Ecto neural progenitor cell (in vitro differentiated cells): ENCODE data around the gene MRPL51.

Experiments
- DNase-seq: peaks from one replicate; pipeline ENCODE4 v3.0.0-alpha.2; 2018; ENCODE audit warnings: low spot score

Gene MRPL51

DNA sequence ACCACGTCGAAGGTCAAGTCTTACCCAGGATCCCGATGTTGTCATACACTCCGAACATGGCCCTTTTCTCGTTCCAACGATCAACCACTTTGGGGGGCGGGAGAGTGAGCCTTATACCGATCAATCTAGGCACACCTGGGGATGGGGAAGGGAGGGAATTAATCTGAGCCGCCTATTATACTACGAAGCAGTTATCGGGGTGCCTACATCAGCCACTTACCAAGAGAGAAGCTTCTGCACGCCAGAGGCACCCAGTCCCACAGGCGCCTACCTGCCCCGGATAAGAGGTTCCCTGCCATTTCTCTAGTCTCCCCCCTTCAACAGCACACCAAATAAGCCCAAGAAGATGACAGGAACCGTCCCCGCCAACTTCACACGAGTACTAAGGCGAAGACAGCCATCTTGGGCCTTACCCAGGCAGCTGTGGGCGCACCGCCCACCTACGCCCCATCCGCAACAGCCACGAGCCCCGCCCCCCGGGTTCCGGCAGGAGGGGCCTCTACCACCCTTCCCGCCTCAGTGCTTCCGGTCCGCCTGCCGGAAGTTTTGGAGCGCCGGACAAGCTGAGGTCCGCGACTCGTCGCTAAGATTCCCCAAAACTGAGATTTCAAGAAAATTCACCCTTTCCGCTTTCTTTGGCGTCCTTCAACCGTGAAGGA lies at the start of gene MRPL51:
TSS of gene MRPL51 (minus strand) at position 425 of the 659 bp plus-strand sequence. CDS start at position 299, 126 bp downstream.
- peak; percentile 99 for DNase-seq

DNA sequence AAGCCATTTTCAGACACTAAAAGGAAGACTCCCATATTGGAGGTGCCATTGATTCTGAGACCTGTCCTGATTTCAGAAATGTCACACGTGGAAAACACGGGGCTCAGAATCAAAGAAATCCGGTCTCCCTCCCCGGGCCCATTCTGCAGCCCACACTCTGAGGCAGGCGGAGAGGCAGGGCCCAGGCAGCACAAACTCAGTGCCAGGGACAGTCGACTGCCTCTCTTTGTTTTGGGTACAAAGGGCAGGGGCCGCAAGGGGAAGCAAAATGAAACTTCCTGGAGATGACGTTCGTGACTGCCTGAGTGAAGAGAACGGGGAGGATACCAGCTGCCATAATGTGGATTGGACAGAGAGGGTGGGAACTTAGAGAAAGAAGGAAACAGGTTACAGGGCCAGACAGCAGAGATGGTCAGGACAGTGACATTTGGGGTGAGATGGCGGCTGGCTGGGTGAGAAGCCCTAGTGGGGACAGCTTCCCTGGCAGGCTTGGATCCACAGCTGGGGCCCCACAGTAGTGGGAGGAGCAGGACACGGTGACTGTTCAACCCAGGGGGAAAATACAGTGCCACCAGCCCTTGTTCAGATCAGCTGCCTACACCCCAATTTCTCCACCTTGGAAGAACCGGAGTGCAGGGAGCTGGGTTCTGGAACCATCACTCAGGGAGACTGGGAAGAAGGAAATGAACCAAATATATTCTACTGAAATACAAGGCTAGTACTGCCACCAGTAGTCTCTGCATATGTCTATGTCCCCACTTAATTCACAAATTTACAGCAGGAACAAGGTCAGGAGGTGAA lies 49.3 kb upstream of the MRPL51 start:
- no peak for DNase-seq

DNA sequence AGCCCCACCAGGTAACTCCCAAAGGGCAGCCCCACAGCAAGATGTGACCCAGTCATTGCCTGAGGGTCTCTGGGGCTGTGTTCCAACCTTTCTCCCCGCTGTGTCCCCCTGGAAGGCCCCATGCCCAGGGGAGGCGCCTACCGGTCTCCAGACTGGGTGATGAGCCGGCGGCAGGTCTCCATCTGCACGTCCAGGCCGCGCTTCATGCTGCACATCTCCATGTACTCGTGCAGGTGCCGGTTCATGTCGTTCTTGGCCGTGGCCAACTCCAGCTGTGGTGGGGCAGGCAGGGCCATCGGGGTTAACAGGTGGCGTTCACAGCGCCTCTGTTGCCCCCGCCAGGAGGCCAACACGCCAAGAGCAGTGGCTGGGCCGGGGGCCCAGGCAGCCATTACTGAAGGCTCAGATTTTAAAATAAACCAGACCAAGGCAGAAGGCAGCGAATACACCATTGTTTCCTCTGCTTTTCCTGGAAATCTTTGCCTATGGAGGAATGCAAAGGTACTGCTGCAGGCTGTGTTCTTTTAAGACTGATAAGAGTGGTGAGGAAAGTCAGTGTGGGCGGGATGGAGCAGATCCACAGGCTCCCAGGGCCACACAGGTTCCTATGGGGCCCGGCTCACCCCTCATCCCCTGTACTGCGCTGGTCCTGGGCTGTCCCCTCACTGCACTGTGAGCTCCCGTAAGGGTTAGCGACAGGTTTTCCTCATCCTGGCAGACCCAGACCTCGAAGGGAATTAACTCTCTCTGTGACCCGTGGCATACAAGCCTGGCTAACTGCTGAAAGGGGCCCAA lies 48.5 kb upstream of the MRPL51 start:
- no peak for DNase-seq

DNA sequence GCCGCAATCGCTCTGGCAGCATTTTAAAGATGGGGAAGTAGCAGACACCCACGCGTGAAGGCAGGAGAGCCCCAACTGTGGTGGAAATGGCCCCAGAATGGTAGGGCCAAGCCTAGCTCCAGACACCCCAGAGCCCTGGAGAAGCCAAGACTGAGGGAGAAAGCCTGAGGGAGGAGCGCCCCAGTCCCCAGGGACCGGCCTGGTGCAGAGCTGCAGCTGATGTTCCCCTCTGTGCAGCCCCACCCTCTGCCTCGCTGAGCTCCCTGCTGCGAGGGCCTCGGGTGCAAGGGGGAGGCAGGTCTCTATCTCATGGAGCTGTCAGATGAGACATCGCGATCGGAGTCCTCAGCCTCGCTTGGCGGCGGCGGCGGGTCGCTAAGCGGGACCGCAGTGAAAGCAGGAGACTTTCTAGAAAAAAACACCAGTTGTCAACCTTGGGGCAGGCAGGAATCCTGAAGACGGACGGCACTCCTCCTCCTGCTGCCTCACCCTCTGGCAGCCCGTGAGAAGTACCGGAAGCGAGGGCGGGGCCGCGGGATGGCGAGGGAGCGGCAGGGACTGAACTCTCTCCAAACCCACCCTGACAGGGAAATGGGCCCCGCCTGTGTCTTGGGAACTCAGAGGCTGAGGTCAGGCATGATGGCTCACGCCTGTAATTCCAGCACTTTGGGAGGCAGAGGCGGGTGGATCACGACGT lies 47.3 kb upstream of the MRPL51 start:
- peak; percentile 89 for DNase-seq

DNA sequence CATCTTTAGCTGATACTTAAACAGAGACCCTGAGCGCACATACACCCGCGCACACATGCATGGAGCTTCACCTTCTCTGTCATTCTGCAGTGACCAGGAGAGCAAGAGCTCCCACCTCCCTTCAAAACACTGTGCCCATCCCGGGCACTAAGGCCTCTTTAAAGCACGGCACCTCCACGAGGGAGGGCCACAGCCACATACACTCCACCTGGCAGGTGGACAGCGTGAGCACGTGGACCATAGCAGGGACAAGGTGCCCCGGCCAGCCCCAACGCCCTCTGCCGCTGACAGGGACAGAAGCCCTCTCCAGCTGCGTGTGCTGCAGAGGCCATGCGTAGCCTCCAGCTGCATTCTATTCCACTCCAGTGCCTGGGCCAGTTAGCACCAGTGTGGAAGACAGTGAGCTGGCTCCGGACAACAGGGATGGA lies 46.7 kb upstream of the MRPL51 start:
- no peak for DNase-seq

DNA sequence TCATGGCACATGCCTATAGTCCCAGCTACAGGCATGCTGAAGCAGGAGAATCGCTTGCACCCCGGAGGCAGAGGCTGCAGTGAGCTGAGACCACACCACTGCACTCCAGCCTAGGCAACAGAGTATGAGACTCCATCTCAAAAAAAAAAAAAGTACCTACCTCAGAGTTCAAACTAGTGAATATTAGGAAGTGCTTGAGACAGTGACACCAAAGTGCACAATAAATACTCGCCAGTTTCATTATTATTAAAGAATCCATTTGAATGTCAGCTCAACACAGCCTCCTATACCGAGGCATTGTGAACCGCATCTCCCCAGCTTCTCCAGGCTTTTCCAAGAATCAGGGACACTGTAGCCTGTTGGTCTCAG lies 46.2 kb upstream of the MRPL51 start:
- DNase-seq: no peak

DNA sequence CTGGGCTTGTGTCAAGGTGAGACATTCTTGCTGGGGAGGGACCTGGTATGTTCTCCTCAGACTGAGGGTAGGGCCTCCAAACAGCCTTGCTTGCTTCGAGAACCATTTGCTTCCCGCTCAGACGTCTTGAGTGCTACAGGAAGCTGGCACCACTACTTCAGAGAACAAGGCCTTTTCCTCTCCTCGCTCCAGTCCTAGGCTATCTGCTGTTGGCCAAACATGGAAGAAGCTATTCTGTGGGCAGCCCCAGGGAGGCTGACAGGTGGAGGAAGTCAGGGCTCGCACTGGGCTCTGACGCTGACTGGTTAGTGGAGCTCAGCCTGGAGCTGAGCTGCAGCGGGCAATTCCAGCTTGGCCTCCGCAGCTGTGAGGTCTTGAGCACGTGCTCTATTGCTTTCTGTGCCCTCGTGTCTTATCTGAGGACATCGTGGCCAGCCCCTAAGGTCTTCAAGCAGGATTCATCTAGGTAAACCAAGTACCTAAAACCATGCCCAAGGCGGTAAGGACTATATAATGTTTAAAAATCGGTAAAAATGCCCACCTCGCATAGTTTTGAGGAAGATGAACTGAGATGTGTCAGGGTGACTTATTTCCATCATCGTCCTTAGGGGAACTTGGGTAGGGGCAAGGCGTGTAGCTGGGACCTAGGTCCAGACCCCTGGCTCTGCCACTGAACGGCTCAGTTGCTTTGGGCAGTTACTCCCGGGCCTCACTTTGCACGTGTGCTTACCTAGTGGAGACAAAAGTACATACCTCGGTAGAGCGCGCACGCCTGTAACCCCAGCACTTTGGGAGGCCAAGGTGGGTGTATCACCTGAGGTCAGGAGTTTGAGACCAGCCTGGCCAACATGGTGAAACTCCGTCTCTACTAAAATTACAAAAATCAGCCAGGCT lies 45.6 kb upstream of the MRPL51 start:
- DNase-seq: no peak

DNA sequence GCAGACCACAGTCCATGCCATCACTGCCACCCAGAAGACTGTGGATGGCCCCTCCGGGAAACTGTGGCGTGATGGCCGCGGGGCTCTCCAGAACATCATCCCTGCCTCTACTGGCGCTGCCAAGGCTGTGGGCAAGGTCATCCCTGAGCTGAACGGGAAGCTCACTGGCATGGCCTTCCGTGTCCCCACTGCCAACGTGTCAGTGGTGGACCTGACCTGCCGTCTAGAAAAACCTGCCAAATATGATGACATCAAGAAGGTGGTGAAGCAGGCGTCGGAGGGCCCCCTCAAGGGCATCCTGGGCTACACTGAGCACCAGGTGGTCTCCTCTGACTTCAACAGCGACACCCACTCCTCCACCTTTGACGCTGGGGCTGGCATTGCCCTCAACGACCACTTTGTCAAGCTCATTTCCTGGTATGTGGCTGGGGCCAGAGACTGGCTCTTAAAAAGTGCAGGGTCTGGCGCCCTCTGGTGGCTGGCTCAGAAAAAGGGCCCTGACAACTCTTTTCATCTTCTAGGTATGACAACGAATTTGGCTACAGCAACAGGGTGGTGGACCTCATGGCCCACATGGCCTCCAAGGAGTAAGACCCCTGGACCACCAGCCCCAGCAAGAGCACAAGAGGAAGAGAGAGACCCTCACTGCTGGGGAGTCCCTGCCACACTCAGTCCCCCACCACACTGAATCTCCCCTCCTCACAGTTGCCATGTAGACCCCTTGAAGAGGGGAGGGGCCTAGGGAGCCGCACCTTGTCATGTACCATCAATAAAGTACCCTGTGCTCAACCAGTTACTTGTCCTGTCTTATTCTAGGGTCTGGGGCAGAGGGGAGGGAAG lies 44.7 kb upstream of the MRPL51 start:
- DNase-seq: peak; percentile 86

DNA sequence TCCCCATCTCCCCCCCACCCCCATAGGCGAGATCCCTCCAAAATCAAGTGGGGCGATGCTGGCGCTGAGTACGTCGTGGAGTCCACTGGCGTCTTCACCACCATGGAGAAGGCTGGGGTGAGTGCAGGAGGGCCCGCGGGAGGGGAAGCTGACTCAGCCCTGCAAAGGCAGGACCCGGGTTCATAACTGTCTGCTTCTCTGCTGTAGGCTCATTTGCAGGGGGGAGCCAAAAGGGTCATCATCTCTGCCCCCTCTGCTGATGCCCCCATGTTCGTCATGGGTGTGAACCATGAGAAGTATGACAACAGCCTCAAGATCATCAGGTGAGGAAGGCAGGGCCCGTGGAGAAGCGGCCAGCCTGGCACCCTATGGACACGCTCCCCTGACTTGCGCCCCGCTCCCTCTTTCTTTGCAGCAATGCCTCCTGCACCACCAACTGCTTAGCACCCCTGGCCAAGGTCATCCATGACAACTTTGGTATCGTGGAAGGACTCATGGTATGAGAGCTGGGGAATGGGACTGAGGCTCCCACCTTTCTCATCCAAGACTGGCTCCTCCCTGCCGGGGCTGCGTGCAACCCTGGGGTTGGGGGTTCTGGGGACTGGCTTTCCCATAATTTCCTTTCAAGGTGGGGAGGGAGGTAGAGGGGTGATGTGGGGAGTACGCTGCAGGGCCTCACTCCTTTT lies 44.0 kb upstream of the MRPL51 start:
- no peak for DNase-seq

DNA sequence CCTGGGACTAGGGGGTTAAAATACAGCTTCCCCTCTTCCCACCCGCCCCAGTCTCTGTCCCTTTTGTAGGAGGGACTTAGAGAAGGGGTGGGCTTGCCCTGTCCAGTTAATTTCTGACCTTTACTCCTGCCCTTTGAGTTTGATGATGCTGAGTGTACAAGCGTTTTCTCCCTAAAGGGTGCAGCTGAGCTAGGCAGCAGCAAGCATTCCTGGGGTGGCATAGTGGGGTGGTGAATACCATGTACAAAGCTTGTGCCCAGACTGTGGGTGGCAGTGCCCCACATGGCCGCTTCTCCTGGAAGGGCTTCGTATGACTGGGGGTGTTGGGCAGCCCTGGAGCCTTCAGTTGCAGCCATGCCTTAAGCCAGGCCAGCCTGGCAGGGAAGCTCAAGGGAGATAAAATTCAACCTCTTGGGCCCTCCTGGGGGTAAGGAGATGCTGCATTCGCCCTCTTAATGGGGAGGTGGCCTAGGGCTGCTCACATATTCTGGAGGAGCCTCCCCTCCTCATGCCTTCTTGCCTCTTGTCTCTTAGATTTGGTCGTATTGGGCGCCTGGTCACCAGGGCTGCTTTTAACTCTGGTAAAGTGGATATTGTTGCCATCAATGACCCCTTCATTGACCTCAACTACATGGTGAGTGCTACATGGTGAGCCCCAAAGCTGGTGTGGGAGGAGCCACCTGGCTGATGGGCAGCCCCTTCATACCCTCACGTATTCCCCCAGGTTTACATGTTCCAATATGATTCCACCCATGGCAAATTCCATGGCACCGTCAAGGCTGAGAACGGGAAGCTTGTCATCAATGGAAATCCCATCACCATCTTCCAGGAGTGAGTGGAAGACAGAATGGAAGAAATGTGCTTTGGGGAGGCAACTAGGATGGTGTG lies 43.1 kb upstream of the MRPL51 start:
- no peak for DNase-seq

DNA sequence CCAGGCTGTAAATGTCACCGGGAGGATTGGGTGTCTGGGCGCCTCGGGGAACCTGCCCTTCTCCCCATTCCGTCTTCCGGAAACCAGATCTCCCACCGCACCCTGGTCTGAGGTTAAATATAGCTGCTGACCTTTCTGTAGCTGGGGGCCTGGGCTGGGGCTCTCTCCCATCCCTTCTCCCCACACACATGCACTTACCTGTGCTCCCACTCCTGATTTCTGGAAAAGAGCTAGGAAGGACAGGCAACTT lies 42.6 kb upstream of the MRPL51 start:
- no peak for DNase-seq

DNA sequence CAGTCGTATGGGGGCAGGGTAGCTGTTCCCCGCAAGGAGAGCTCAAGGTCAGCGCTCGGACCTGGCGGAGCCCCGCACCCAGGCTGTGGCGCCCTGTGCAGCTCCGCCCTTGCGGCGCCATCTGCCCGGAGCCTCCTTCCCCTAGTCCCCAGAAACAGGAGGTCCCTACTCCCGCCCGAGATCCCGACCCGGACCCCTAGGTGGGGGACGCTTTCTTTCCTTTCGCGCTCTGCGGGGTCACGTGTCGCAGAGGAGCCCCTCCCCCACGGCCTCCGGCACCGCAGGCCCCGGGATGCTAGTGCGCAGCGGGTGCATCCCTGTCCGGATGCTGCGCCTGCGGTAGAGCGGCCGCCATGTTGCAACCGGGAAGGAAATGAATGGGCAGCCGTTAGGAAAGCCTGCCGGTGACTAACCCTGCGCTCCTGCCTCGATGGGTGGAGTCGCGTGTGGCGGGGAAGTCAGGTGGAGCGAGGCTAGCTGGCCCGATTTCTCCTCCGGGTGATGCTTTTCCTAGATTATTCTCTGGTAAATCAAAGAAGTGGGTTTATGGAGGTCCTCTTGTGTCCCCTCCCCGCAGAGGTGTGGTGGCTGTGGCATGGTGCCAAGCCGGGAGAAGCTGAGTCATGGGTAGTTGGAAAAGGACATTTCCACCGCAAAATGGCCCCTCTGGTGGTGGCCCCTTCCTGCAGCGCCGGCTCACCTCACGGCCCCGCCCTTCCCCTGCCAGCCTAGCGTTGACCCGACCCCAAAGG lies 42.1 kb upstream of the MRPL51 start:
- peak; percentile 87 for DNase-seq

DNA sequence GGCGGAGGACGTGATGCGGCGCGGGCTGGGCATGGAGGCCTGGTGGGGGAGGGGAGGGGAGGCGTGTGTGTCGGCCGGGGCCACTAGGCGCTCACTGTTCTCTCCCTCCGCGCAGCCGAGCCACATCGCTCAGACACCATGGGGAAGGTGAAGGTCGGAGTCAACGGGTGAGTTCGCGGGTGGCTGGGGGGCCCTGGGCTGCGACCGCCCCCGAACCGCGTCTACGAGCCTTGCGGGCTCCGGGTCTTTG lies 41.6 kb upstream of the MRPL51 start:
- no peak for DNase-seq

DNA sequence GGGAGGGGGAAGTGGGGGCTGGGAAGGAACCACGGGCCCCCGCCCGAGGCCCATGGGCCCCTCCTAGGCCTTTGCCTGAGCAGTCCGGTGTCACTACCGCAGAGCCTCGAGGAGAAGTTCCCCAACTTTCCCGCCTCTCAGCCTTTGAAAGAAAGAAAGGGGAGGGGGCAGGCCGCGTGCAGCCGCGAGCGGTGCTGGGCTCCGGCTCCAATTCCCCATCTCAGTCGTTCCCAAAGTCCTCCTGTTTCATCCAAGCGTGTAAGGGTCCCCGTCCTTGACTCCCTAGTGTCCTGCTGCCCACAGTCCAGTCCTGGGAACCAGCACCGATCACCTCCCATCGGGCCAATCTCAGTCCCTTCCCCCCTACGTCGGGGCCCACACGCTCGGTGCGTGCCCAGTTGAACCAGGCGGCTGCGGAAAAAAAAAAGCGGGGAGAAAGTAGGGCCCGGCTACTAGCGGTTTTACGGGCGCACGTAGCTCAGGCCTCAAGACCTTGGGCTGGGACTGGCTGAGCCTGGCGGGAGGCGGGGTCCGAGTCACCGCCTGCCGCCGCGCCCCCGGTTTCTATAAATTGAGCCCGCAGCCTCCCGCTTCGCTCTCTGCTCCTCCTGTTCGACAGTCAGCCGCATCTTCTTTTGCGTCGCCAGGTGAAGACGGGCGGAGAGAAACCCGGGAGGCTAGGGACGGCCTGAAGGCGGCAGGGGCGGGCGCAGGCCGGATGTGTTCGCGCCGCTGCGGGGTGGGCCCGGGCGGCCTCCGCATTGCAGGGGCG lies 41.0 kb upstream of the MRPL51 start, which contains the start of gene GAPDH:
TSS of gene GAPDH (plus strand) at position 595 of the 772 bp plus-strand sequence. CDS start 316 bp downstream, outside the sequence.
- peak; percentile 97 for DNase-seq

DNA sequence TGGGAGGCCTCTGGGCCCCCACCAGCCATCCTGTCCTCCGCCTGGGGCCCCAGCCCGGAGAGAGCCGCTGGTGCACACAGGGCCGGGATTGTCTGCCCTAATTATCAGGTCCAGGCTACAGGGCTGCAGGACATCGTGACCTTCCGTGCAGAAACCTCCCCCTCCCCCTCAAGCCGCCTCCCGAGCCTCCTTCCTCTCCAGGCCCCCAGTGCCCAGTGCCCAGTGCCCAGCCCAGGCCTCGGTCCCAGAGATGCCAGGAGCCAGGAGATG lies 40.5 kb upstream of the MRPL51 start:
- DNase-seq: peak; percentile 96

DNA sequence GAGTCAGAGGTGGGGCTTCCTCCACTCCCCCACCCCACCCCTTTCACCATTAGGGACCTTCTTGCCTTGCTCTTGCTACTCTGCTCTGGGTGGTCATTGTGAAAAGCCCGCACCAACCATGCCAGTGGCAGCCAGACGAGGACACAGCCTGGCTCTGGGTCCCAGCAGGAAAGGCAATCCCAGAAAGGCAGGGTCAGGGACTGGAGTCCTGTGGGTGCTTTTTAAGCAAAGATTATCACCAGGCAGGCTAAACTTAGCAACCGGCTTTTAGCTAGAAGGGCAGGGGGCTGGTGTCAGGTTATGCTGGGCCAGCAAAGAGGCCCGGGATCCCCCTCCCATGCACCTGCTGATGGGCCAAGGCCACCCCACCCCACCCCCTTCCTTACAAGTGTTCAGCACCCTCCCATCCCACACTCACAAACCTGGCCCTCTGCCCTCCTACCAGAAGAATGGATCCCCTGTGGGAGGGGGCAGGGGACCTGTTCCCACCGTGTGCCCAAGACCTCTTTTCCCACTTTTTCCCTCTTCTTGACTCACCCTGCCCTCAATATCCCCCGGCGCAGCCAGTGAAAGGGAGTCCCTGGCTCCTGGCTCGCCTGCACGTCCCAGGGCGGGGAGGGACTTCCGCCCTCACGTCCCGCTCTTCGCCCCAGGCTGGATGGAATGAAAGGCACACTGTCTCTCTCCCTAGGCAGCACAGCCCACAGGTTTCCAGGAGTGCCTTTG lies 40.0 kb upstream of the MRPL51 start:
- peak; percentile 91 for DNase-seq
